K562 (cell line): ENCODE results near the gene KCNH2. TPM values are rescaled to one million over a fixed set of nuclear protein-coding genes. Genes with fewer than 3 reads are reported as not detected.

Experiments
- ATAC-seq: fragments of 200-7000 bp; cut with Tn5 transposase; 3 replicates; pipeline ENCODE4 v1.9.1; 2020; ENCODE audit warnings: moderate library complexity
- BruUV-seq: library from RNA; stranded (reverse); fragments of 400-500 nt; replicated peaks from 2 replicates; lab custom pipeline; 2021; lab: Mats Ljungman, UMichigan
- CTCF ChIA-PET: fragments of 300-600 bp; formaldehyde crosslinking; extraction: SDS; loops from one replicate; lab custom pipeline; 2021; ENCODE audit warnings: low intra/inter-chr PET ratio; lab: Yijun Ruan, JAX
- POLR2A ChIA-PET: fragments of 300-600, 350-650 bp; sonication (Branson Sonifier 250); formaldehyde crosslinking; extraction: SDS; loops from one replicate; lab custom pipeline; 2021; ENCODE audit warnings: antibody characterized with exemption, inconsistent platforms; lab: Yijun Ruan, JAX
- DNase-seq, 4 experiments: peaks; one replicate each; pipeline versions ENCODE4 v3.0.0 to v3.0.0-alpha.2; 2011 to 2018; ENCODE audit warnings: low spot score in 3 of 4, mixed read lengths in 3 of 4; ENCODE audit errors: extremely low read depth in 1 of 4
- FAIRE-seq: peaks from 2 replicates; lab custom pipeline; 2011; peaks lifted over from hg19 to GRCh38; lab: Jason Lieb, UNC
- H2AFZ ChIP-seq: 2 replicates; pipeline ENCODE4 v1.6.0; 2011; ENCODE audit warnings: low read depth, low read length, control low read depth, inconsistent platforms
- H3K27ac ChIP-seq: fragments of 200-600 bp; 3 replicates; pipeline ENCODE4 v1.8.0; 2011; ENCODE audit warnings: low read depth, mild to moderate bottlenecking, control low read depth, inconsistent platforms, low read length, moderate library complexity, mixed read lengths; ENCODE audit errors: extremely low read depth
- H3K27me3 ChIP-seq, 2 experiments: fragments of 300-600 bp in 1 of 2; 2 replicates in 1 of 2; 3 replicates in 1 of 2; pipeline versions ENCODE4 v1.6.0 to v1.8.0; 2011; ENCODE audit warnings: inconsistent platforms in 2 of 2, low read length in 2 of 2, mild to moderate bottlenecking in 1 of 2, mixed read lengths in 1 of 2, moderate library complexity in 1 of 2; ENCODE audit not compliant: control insufficient read depth in 2 of 2, insufficient read depth in 2 of 2
- H3K36me3 ChIP-seq: fragments of 300-600 bp; 3 replicates; pipeline ENCODE4 v1.8.0; 2011; ENCODE audit warnings: mild to moderate bottlenecking, low read length, inconsistent platforms; ENCODE audit not compliant: control insufficient read depth, insufficient read depth
- H3K4me1 ChIP-seq, 2 experiments: fragments of 200-600 bp in 1 of 2; replicated peaks in 1 of 2; 2 replicates in 1 of 2; 3 replicates in 1 of 2; pipeline versions ENCODE4 v1.5.1 to v1.8.0; 2011; ENCODE audit warnings: inconsistent platforms in 2 of 2, low read length in 2 of 2, mild to moderate bottlenecking in 1 of 2, mixed read lengths in 1 of 2, moderate library complexity in 1 of 2; ENCODE audit not compliant: control insufficient read depth in 2 of 2, insufficient read depth in 2 of 2
- H3K4me2 ChIP-seq: 2 replicates; pipeline ENCODE4 v1.6.1; 2011; ENCODE audit warnings: low read length, control low read depth, inconsistent platforms, mixed read lengths; ENCODE audit not compliant: insufficient read depth
- H3K4me3 ChIP-seq: fragments of 200-600 bp; sonication (generic), shearing (Covaris generic); 2 replicates; pipeline ENCODE4 v1.5.1; 2016; ENCODE audit warnings: control low read depth, inconsistent platforms
- H3K79me2 ChIP-seq: fragments of 200-600 bp; 3 replicates; pipeline ENCODE4 v1.8.0; 2011; ENCODE audit warnings: low read length, inconsistent platforms; ENCODE audit not compliant: control insufficient read depth, insufficient read depth
- H3K9ac ChIP-seq, 2 experiments: 2 replicates each; pipeline versions ENCODE4 v1.6.0 to v1.6.1; 2011; ENCODE audit warnings: low read depth in 2 of 2, low read length in 2 of 2, control low read depth in 1 of 2, inconsistent platforms in 1 of 2, mild to moderate bottlenecking in 1 of 2, mixed read lengths in 1 of 2; ENCODE audit not compliant: insufficient read depth in 1 of 2
- H3K9me1 ChIP-seq: one replicate; pipeline ENCODE4 v1.6.0; 2011; ENCODE audit warnings: inconsistent platforms, mild to moderate bottlenecking, low read length, moderate library complexity; ENCODE audit not compliant: control insufficient read depth, insufficient read depth
- H3K9me3 ChIP-seq: replicated peaks from 2 replicates; pipeline ENCODE4 v1.5.1; 2011; ENCODE audit warnings: low read depth, low read length, inconsistent platforms; ENCODE audit not compliant: control insufficient read depth, insufficient read depth
- H4K20me1 ChIP-seq: replicated peaks from 2 replicates; pipeline ENCODE4 v1.6.1; 2011; ENCODE audit warnings: low read length, inconsistent platforms, mixed read lengths; ENCODE audit not compliant: control insufficient read depth, insufficient read depth
- CREB3L1 ChIP-seq: fragments of 450-650 bp; IDR thresholded peaks from 2 replicates; pipeline ENCODE4 v1.6.1; 2014; ENCODE audit warnings: low read depth, mild to moderate bottlenecking, moderate library complexity, borderline replicate concordance
- CTCFL ChIP-seq: IDR thresholded peaks from 2 replicates; pipeline ENCODE4 v1.6.1; 2011; ENCODE audit warnings: borderline replicate concordance, low read depth, mild to moderate bottlenecking, moderate library complexity, low read length; ENCODE audit not compliant: insufficient read depth, poor library complexity, severe bottlenecking
- FOXA3 ChIP-seq, 2 experiments: fragments of 450-650 bp in 1 of 2; sonication (generic) in 1 of 2; formaldehyde crosslinking; IDR thresholded peaks in 1 of 2; conservative IDR thresholded peaks in 1 of 2; 2 replicates each; pipeline versions ENCODE4 v1.4.0 to v1.8.0; 2020 to 2022; ENCODE audit warnings: mild to moderate bottlenecking in 2 of 2, missing genetic modification reagents in 1 of 2
- FOXK2 ChIP-seq, 2 experiments: fragments of 450-650 bp; IDR thresholded peaks in 1 of 2; conservative IDR thresholded peaks in 1 of 2; 2 replicates each; pipeline ENCODE4 v1.6.1; 2016; ENCODE audit warnings: low read depth in 2 of 2, mild to moderate bottlenecking in 1 of 2
- MITF ChIP-seq: IDR thresholded peaks from 2 replicates; pipeline ENCODE4 v1.6.1; 2014; ENCODE audit warnings: antibody characterized with exemption
- NCOA1 ChIP-seq: fragments of 450-650 bp; IDR thresholded peaks from 2 replicates; pipeline ENCODE4 v1.6.1; 2016; ENCODE audit warnings: low read depth
- NR4A1 ChIP-seq, 2 experiments: fragments of 250-450 bp in 1 of 2; fragments of 450-650 bp in 1 of 2; sonication (Bioruptor Pico) in 1 of 2; IDR thresholded peaks; 2 replicates each; pipeline versions ENCODE4 v1.4.0 to v1.6.1; 2016 to 2020; ENCODE audit warnings: mild to moderate bottlenecking in 2 of 2, missing compliant biosample characterization in 1 of 2, missing genetic modification characterization in 1 of 2, moderate library complexity in 1 of 2
- PCBP1 ChIP-seq: fragments of 200-400 bp; formaldehyde crosslinking; IDR thresholded peaks from 2 replicates; pipeline ENCODE4 v1.6.1; 2018; ENCODE audit warnings: mild to moderate bottlenecking, low read depth, low read length; ENCODE audit not compliant: poor library complexity, severe bottlenecking
- STAT5A ChIP-seq: IDR thresholded peaks from 2 replicates; pipeline ENCODE4 v1.6.1; 2012; ENCODE audit warnings: low read length, inconsistent platforms, borderline replicate concordance
- TBL1XR1 ChIP-seq, 2 experiments: IDR thresholded peaks; 2 replicates each; pipeline ENCODE4 v1.6.1; 2012; ENCODE audit warnings: improper control_type of control experiment in 2 of 2, low read length in 2 of 2, mild to moderate bottlenecking in 1 of 2
- VEZF1 ChIP-seq: fragments of 200-800 bp; sonication (Bioruptor generic); IDR thresholded peaks from 2 replicates; pipeline ENCODE4 v1.6.1; 2017; ENCODE audit warnings: missing genetic modification characterization, missing compliant biosample characterization
- XRCC4 ChIP-seq: IDR thresholded peaks from one replicate; pipeline ENCODE4 v1.6.1; 2011; ENCODE audit not compliant: insufficient read depth, insufficient read length; ENCODE audit errors: extremely low read depth
- ZBTB8A ChIP-seq: fragments of 450-650 bp; IDR thresholded peaks from 2 replicates; pipeline ENCODE4 v1.6.1; 2018; ENCODE audit warnings: mild to moderate bottlenecking, moderate library complexity; ENCODE audit not compliant: partially characterized antibody
- ZNF507 ChIP-seq: conservative IDR thresholded peaks from 2 replicates; pipeline ENCODE4 v1.6.1; 2017; ENCODE audit warnings: missing genetic modification characterization, missing compliant biosample characterization
- WGBS: fragments of 100-300 bp; shearing (Covaris generic); methylation state at CpG from one replicate; pipeline ENCODE4 v1.1.6; 2016; ENCODE audit warnings: low coverage, mixed read lengths; ENCODE audit not compliant: insufficient coverage; ENCODE audit errors: missing lambda C conversion rate; 5-methylcytosine and 5-hydroxymethylcytosine counted together
- in situ Hi-C: fragments of 300-500 bp; cut with MboI; formaldehyde crosslinking; loops from 4 replicates; pipeline ENCODE4 v1.15.0; 2018; ENCODE audit warnings: inconsistent platforms, mixed read lengths
- intact Hi-C: fragments of 100-400 bp; cut with micrococcal nuclease; formaldehyde crosslinking; loops from 2 replicates; pipeline ENCODE4 v1.14.2; 2022
- polyA plus RNA-seq, 8 experiments: library from polyadenylated mRNA; depleted of rRNA in 4 of 8; stranded (reverse) in 5 of 8; unstranded in 3 of 8; fragments of >200 nt; fragmentation: Nextera tagmentation in 2 of 8; fragmentation: Illumina TruSeq in 1 of 8; extraction: Ambion mirVana in 2 of 8; extraction: Trizol in 1 of 8; gene quantifications; 2 replicates each; pipeline versions ENCODE4 v1.2.1 to v1.2.3, GENCODE V29; 2011 to 2014; ENCODE audit warnings: inconsistent platforms in 1 of 8, missing spikeins in 1 of 8
- total RNA-seq, 7 experiments: library from RNA; depleted of rRNA in 6 of 7; stranded (reverse); fragments of >200 nt in 6 of 7; fragmentation: Illumina TruSeq in 2 of 7; extraction: Trizol in 2 of 7; gene quantifications; 2 replicates each; pipeline versions ENCODE4 v1.2.1 to v1.2.3, GENCODE V29; 2011 to 2021; ENCODE audit warnings: low replicate concordance in 1 of 7

The KCNH2 gene
- total and polyA plus RNA-seq, 9 of the 15 experiments (the other 6 are each of a cell fraction or from before 2014, with no cell fraction given): 18.1 to 368 (median 218) TPM

GRCh38 chr7:150986556-150986955 lies 8.4 kb upstream of the KCNH2 start:
- POLR2A ChIA-PET: interaction anchor here (0.7 to 1.1 kb wide), 7 partner anchors 8 to 155 kb away, joined by 3 to 6 read pairs (median 5); no protein-coding TSS in a partner anchor
- peaks cover 6 to 11% of the 10 kb centered on the region in 2 experiments; a peak in 3 of 5 replicates for H3K27me3 ChIP-seq
- H3K9ac ChIP-seq: peak overlapping the region in 1 of 2 experiments; percentile 35; a peak in 1 of 4 replicates
- no peak overlapping the region for H3K27ac ChIP-seq
- intact Hi-C loops (loop anchor here (1.0 to 5.0 kb wide), 3 partner anchors 23 to 181 kb away; partner anchors contain the start of gene GBX1), in situ Hi-C loops (loop anchor here (5.0 kb wide), 2 partner anchors 89 to 199 kb away; no protein-coding TSS in a partner anchor)
- H4K20me1 ChIP-seq: no peaks in the 10 kb centered on the region
- FAIRE-seq: no peak
- no peak for ATAC-seq
- H3K9me1 ChIP-seq: peaks cover 3% of the 10 kb centered on the region
- 9% methylated on average over 5 of the region's 5 CpGs for WGBS
- H3K9me3 ChIP-seq: no peaks in the 10 kb centered on the region; the same call in 1 of the 2 replicates
- no peaks in the 10 kb centered on the region for H3K36me3 ChIP-seq
- H3K4me3 ChIP-seq: no peak overlapping the region
- H3K4me2 ChIP-seq: no peak overlapping the region
- H3K4me1 ChIP-seq: peaks cover 13 to 28% of the 10 kb centered on the region in 2 experiments; a peak in 4 of 5 replicates
- no peak for DNase-seq
- H2AFZ ChIP-seq: no peak overlapping the region
- no TSS peak for BruUV-seq
- no peaks in the 10 kb centered on the region for H3K79me2 ChIP-seq
- CTCF ChIA-PET: interaction anchor here (0.9 to 2.8 kb wide), 4 partner anchors 24 to 110 kb away, joined by 3 to 16 read pairs (median 12); no protein-coding TSS in a partner anchor
- TF ChIP-seq ZNF507 (tag) (no peak), CTCFL (no peak), CREB3L1 (no peak), XRCC4 (no peak), PCBP1 (no peak), VEZF1 (no peak), NR4A1 (CRISPR knock-in tag; IDR thresholded peaks at IDR 0.05) (no peak), NR4A1 (tag; IDR thresholded peaks at IDR 0.05) (no peak), FOXA3 (CRISPR knock-in tag; conservative IDR thresholded peaks at IDR 0.05 in 1 of 2, IDR thresholded peaks at IDR 0.05 in 1 of 2) (no peak), NCOA1 (no peak), ZBTB8A (no peak), MITF (no peak), TBL1XR1 (IDR thresholded peaks at IDR 0.05; ENCODE audit: low read length in 2 of 2) (no peak), STAT5A (no peak), FOXK2 (conservative IDR thresholded peaks at IDR 0.05 in 1 of 2, IDR thresholded peaks at IDR 0.05 in 1 of 2; ENCODE audit: low read depth in 2 of 2) (no peak)
